H9 (cell line): Measurements from ENCODE around the gene ZP3. TPM values are rescaled to one million over a fixed set of nuclear protein-coding genes. Genes with fewer than 3 reads are reported as not detected.

ENCODE experiments used
- DNase-seq: peaks from one replicate; pipeline ENCODE4 v3.0.0-alpha.2; 2017
- H2AFZ ChIP-seq: one replicate; pipeline ENCODE4 v1.6.1; 2013; ENCODE audit warnings: mild to moderate bottlenecking, low read length, control low read depth, moderate library complexity
- H2AK5ac ChIP-seq: 2 replicates; pipeline ENCODE4 v1.6.1; 2013; ENCODE audit warnings: low read length, control low read depth, mixed read lengths; ENCODE audit not compliant: insufficient read length
- H2BK120ac ChIP-seq: one replicate; pipeline ENCODE4 v1.6.1; 2013; ENCODE audit warnings: low read depth, mild to moderate bottlenecking, low read length, control low read depth, inconsistent platforms; ENCODE audit not compliant: poor library complexity, severe bottlenecking
- H2BK12ac ChIP-seq: 2 replicates; pipeline ENCODE4 v1.6.1; 2013; ENCODE audit warnings: low read length, control low read depth, mixed read lengths, low read depth; ENCODE audit not compliant: insufficient read length
- H2BK15ac ChIP-seq: 2 replicates; pipeline ENCODE4 v1.6.1; 2013; ENCODE audit warnings: low read depth, low read length, control low read depth
- H2BK20ac ChIP-seq: one replicate; pipeline ENCODE4 v1.6.1; 2013; ENCODE audit warnings: low read depth, mild to moderate bottlenecking, low read length, control low read depth, inconsistent platforms; ENCODE audit not compliant: poor library complexity, severe bottlenecking
- H2BK5ac ChIP-seq: 2 replicates; pipeline ENCODE4 v1.6.1; 2013; ENCODE audit warnings: low read length, control low read depth, mixed read lengths; ENCODE audit not compliant: insufficient read length
- H3K14ac ChIP-seq: 2 replicates; pipeline ENCODE4 v1.6.1; 2013; ENCODE audit warnings: low read length, control low read depth; ENCODE audit not compliant: insufficient read depth
- H3K18ac ChIP-seq: 2 replicates; pipeline ENCODE4 v1.6.1; 2013; ENCODE audit warnings: low read depth, mild to moderate bottlenecking, mixed read lengths, low read length, control low read depth; ENCODE audit not compliant: insufficient read length
- H3K23ac ChIP-seq: 2 replicates; pipeline ENCODE4 v1.6.1; 2013; ENCODE audit warnings: low read length, control low read depth, mixed read lengths, low read depth; ENCODE audit not compliant: insufficient read length
- H3K23me2 ChIP-seq: 2 replicates; pipeline ENCODE4 v1.6.1; 2013; ENCODE audit warnings: low read depth, mild to moderate bottlenecking, mixed read lengths, low read length, control low read depth; ENCODE audit not compliant: insufficient read length, poor library complexity, severe bottlenecking
- H3K27ac ChIP-seq: 2 replicates; pipeline ENCODE4 v1.5.1; 2013; ENCODE audit warnings: low read length, control low read depth, mixed read lengths, low read depth; ENCODE audit not compliant: insufficient read length
- H3K27me3 ChIP-seq: 2 replicates; pipeline ENCODE4 v1.6.1; 2013; ENCODE audit warnings: low read length, control low read depth, inconsistent platforms; ENCODE audit not compliant: insufficient read depth
- H3K4ac ChIP-seq: 2 replicates; pipeline ENCODE4 v1.6.1; 2013; ENCODE audit warnings: low read depth, mild to moderate bottlenecking, control low read depth, inconsistent platforms, low read length, moderate library complexity
- H3K4me1 ChIP-seq: 2 replicates; pipeline ENCODE4 v1.6.1; 2013; ENCODE audit warnings: low read length, control low read depth, inconsistent platforms; ENCODE audit not compliant: insufficient read depth
- H3K4me2 ChIP-seq: 2 replicates; pipeline ENCODE4 v1.6.1; 2013; ENCODE audit warnings: low read length, control low read depth, mixed read lengths; ENCODE audit not compliant: insufficient read length, insufficient read depth
- H3K56ac ChIP-seq: 2 replicates; pipeline ENCODE4 v1.6.1; 2013; ENCODE audit warnings: low read depth, mild to moderate bottlenecking, mixed read lengths, low read length, control low read depth; ENCODE audit not compliant: insufficient read length
- H3K79me1 ChIP-seq: 2 replicates; pipeline ENCODE4 v1.6.1; 2013; ENCODE audit warnings: low read depth, mild to moderate bottlenecking, moderate library complexity, low read length, control low read depth, inconsistent platforms; ENCODE audit not compliant: insufficient read depth, poor library complexity, severe bottlenecking
- H3K79me2 ChIP-seq: 2 replicates; pipeline ENCODE4 v1.6.1; 2013; ENCODE audit warnings: low read length, control low read depth, inconsistent platforms; ENCODE audit not compliant: insufficient read depth
- H3K9ac ChIP-seq: 2 replicates; pipeline ENCODE4 v1.6.1; 2013; ENCODE audit warnings: low read length, control low read depth, mixed read lengths; ENCODE audit not compliant: insufficient read length; ENCODE audit errors: extremely low read depth
- H3K9me3 ChIP-seq: one replicate; pipeline ENCODE4 v1.6.1; 2013; ENCODE audit warnings: low read depth, low read length, inconsistent platforms; ENCODE audit not compliant: control insufficient read depth
- H3T11ph ChIP-seq: one replicate; pipeline ENCODE4 v1.6.1; 2013; ENCODE audit warnings: mild to moderate bottlenecking, low read length, control low read depth, inconsistent platforms
- H4K20me1 ChIP-seq: one replicate; pipeline ENCODE4 v1.6.1; 2013; ENCODE audit not compliant: control insufficient read depth, insufficient read length, insufficient read depth
- H4K5ac ChIP-seq: 2 replicates; pipeline ENCODE4 v1.6.1; 2013; ENCODE audit warnings: low read depth, mild to moderate bottlenecking, mixed read lengths, low read length, control low read depth; ENCODE audit not compliant: insufficient read length
- H4K8ac ChIP-seq: replicated peaks from 2 replicates; pipeline ENCODE4 v1.6.1; 2013; ENCODE audit warnings: low read length, control low read depth, mixed read lengths, low read depth; ENCODE audit not compliant: insufficient read length
- H4K91ac ChIP-seq: 2 replicates; pipeline ENCODE4 v1.6.1; 2013; ENCODE audit warnings: low read depth, mild to moderate bottlenecking, moderate library complexity, mixed read lengths, low read length, control low read depth; ENCODE audit not compliant: insufficient read length
- H3K27ac Mint-ChIP-seq, 3 experiments: 2 replicates in 2 of 3; 3 replicates in 1 of 3; pipeline ENCODE4 v1.8.0; 2020 to 2021; ENCODE audit warnings: mixed read lengths in 3 of 3, mild to moderate bottlenecking in 1 of 3, moderate library complexity in 1 of 3
- H3K27me3 Mint-ChIP-seq: 2 replicates; pipeline ENCODE4 v1.8.0; 2021; ENCODE audit warnings: low read depth, mild to moderate bottlenecking, moderate library complexity, mixed read lengths
- H3K36me3 Mint-ChIP-seq, 3 experiments: 2 replicates in 2 of 3; 3 replicates in 1 of 3; pipeline ENCODE4 v1.8.0; 2020 to 2021; ENCODE audit warnings: low read depth in 3 of 3, mixed read lengths in 3 of 3; ENCODE audit not compliant: insufficient read depth in 1 of 3
- H3K4me1 Mint-ChIP-seq, 2 experiments: 2 replicates each; pipeline ENCODE4 v1.8.0; 2020; ENCODE audit warnings: mixed read lengths in 2 of 2
- H3K4me3 Mint-ChIP-seq, 2 experiments: 2 replicates in 1 of 2; 3 replicates in 1 of 2; pipeline ENCODE4 v1.8.0; 2020 to 2021; ENCODE audit warnings: mild to moderate bottlenecking in 2 of 2, mixed read lengths in 2 of 2, moderate library complexity in 1 of 2
- H3K9me3 Mint-ChIP-seq, 2 experiments: 2 replicates in 1 of 2; 3 replicates in 1 of 2; pipeline ENCODE4 v1.8.0; 2020; ENCODE audit warnings: mild to moderate bottlenecking in 2 of 2, mixed read lengths in 2 of 2, moderate library complexity in 1 of 2
- WGBS: extraction: QIAGEN DNeasy Blood & Tissue Kit; methylation state at CpG from one replicate; pipeline ENCODE4 v1.1.7; 2013; ENCODE audit warnings: missing lambda C conversion rate, low lambda C conversion rate, mixed read lengths; ENCODE audit not compliant: insufficient read length; ENCODE audit errors: extremely low coverage; 5-methylcytosine and 5-hydroxymethylcytosine counted together
- total RNA-seq: library from RNA; stranded (reverse); gene quantifications from 2 replicates; pipeline ENCODE4 v1.2.1, GENCODE V29; 2021
- TF ChIP-seq, protein P1 (sequence below): fragments of 200-600 bp; sonication (generic); conservative IDR thresholded peaks from 3 replicates; pipeline ENCODE4 v1.8.0; 2021; ENCODE audit warnings: antibody characterized with exemption, mild to moderate bottlenecking

The ZP3 gene
- total RNA-seq, 1 experiment from 2014 or later, result 1.3 TPM

DNA sequence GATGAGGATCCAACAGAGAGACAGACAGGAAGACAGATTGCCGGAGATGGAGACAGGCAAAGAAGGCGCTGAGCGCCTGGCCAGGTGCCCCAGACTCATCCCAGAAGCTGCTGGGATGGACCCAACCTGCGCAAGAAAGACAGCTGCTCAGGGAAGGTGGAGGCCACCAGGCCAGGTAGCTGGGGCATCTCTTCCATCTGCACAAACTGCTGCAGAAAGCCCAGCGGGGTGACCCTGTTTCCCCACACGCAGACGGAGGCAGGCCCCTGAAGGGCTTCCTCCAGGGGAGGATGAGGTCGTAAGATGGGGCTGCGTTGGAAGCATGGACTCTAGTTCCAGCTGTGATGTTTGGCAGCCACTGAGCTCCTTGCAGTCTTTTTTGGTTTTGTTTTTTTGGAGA, 49.5 kb upstream of the ZP3 start:
- Histone ChIP-seq H2BK12ac (no peak overlapping the region), H3K9me3 (no peaks in the 10 kb centered on the region), H4K8ac (no peak overlapping the region), H2BK5ac (no peak overlapping the region), H3K23me2 (peaks cover 2% of the 10 kb centered on the region), H3K79me2 (no peaks in the 10 kb centered on the region), H3K23ac (no peak overlapping the region), H2AK5ac (no peak overlapping the region), H3K27me3 (no peaks in the 10 kb centered on the region), H3K4ac (no peak overlapping the region), H3T11ph (no peak overlapping the region), H3K79me1 (no peaks in the 10 kb centered on the region), H3K56ac (no peak overlapping the region), H4K5ac (no peak overlapping the region), H2AFZ (no peak overlapping the region), H3K4me2 (no peak overlapping the region), H4K20me1 (no peaks in the 10 kb centered on the region), H2BK20ac (no peak overlapping the region), H3K4me1 (no peaks in the 10 kb centered on the region), H4K91ac (no peak overlapping the region), H3K18ac (no peak overlapping the region), H3K27ac (no peak overlapping the region), H3K14ac (no peak overlapping the region), H3K9ac (no peak overlapping the region), H2BK15ac (no peak overlapping the region), H2BK120ac (no peak overlapping the region)
- peaks cover 4% of the 10 kb centered on the region; the same call in 1 of the 2 replicates for H3K27me3 Mint-ChIP-seq
- no CpG with 5 or more reads among the region's 9 CpGs for WGBS
- H3K27ac Mint-ChIP-seq, result no peak overlapping the region
- H3K4me3 Mint-ChIP-seq, result no peak overlapping the region
- peaks cover 0 to 2% (median 0%) of the 10 kb centered on the region in 3 experiments; a peak in 2 of 7 replicates for H3K36me3 Mint-ChIP-seq
- TF ChIP-seq, protein P1, sequence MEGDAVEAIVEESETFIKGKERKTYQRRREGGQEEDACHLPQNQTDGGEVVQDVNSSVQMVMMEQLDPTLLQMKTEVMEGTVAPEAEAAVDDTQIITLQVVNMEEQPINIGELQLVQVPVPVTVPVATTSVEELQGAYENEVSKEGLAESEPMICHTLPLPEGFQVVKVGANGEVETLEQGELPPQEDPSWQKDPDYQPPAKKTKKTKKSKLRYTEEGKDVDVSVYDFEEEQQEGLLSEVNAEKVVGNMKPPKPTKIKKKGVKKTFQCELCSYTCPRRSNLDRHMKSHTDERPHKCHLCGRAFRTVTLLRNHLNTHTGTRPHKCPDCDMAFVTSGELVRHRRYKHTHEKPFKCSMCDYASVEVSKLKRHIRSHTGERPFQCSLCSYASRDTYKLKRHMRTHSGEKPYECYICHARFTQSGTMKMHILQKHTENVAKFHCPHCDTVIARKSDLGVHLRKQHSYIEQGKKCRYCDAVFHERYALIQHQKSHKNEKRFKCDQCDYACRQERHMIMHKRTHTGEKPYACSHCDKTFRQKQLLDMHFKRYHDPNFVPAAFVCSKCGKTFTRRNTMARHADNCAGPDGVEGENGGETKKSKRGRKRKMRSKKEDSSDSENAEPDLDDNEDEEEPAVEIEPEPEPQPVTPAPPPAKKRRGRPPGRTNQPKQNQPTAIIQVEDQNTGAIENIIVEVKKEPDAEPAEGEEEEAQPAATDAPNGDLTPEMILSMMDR, result no peak
- H3K9me3 Mint-ChIP-seq, result no peaks in the 10 kb centered on the region; a peak in 1 of 5 replicates
- DNase-seq, result no peak
- peaks cover 11% of the 10 kb centered on the region in 2 experiments; a peak in 3 of 4 replicates for H3K4me1 Mint-ChIP-seq
